Stimulated activated effector memory CD8-positive, alpha-beta T cell treated with anti-CD3 and anti-CD28 coated beads, Interleukin-12 subunit alpha, Interleukin-12 subunit beta, amount 100 ng/mL, for 72 hours (primary cell): ENCODE results near the gene ACSS1.

Experiments used
- ATAC-seq: fragments of 150-1000 bp; cut with Tn5 transposase; 2 replicates; pipeline ENCODE4 v1.10.0; 2021
- DNase-seq, 2 donors: peaks; one replicate each; pipeline ENCODE4 v3.0.0; 2021 to 2022; ENCODE audit warnings: low spot score in 2 of 2
- H3K27ac Mint-ChIP-seq: one replicate; pipeline ENCODE4 v1.8.0; 2022; ENCODE audit warnings: mild to moderate bottlenecking, mixed read lengths
- H3K36me3 Mint-ChIP-seq: one replicate; pipeline ENCODE4 v1.8.0; 2022; ENCODE audit warnings: mild to moderate bottlenecking, mixed read lengths
- H3K4me1 Mint-ChIP-seq: one replicate; pipeline ENCODE4 v1.8.0; 2022; ENCODE audit warnings: mixed read lengths
- H3K4me3 Mint-ChIP-seq: one replicate; pipeline ENCODE4 v1.8.0; 2022; ENCODE audit warnings: mild to moderate bottlenecking, mixed read lengths
- H3K9me3 Mint-ChIP-seq: one replicate; pipeline ENCODE4 v1.8.0; 2022; ENCODE audit warnings: mixed read lengths

ACSS1 gene

DNA sequence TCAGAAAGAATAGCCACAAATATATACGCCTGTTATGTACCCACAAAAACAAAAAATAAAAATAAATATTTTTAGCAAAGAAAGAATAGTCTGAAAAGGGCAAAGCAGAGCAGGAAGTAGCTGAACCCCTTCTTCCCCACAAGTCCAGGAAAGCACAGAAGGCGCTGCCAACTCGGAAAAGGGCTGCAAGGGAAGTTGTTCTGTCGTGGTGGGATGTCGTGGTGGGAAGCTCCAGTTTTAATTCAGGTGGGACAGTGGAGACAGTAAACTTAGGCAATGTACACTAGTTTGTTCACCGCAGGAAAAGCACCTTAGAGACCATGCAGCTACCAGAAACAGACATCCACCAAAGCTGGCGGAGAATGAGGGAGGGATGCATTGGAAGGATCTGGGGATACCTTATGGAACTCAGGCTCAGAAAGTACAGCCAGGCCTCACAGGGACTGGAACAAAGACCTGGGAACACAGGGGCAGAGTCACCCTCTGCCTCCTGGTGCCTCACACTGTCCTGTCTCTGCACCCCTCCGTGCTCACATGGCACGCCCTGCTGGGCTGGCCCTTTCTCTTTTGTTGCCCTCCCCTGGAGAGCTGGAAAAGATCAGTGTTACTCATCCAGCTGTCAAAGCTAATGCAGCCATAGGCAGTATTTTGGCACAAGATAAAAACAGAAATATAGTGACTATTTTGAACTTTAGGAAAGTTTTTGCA is 62.0 kb downstream of the ACSS1 start:
- Mint-ChIP-seq H3K4me3 (no peak overlapping the region), H3K9me3 (no peaks in the 10 kb centered on the region), H3K36me3 (peaks cover 4% of the 10 kb centered on the region), H3K4me1 (peaks cover 30% of the 10 kb centered on the region), H3K27ac (no peak overlapping the region)
- DNase-seq (no peak), ATAC-seq (no peak)

DNA sequence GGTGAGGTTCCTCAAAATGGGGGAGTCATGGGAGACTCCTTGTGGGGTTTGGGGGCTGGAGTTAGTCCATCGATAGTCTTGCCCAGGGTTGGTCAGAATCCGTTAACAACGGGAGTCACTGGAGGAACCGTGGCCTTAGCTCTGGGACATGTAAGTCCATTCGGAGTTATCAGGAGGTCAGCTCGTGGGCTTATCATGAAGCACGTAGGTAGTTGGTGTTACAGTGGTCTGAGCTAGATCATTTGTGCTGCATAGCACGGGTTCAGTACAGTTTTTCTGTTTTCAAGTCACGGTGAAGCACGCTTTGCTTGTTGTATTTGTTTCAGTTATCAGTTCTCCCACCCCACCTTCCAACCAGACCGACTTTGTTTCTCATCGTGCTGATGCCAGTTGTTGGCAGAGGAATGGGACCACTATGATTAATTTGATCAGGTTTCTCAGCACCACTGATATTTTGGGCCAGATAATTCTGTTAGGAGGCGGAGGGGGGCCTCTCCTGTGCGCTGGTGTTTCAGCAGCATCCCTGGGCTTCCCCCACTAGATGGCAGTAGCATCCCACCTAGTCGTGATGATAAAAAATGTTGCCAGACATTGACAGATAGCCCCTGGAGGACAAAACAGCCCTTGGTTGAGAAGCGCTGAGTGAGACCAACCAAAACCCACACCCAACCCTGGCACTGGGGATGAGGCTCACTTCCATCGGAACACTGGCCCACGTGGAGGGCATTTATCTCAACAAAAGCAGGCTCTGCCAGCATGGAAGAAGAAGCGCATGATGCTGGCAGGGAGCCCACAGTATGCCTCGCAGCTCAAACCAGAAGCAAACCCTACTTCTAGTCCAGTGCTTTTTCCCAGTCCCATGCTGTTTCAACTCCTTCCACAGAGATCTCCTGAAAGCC is 63.2 kb downstream of the ACSS1 start:
- Mint-ChIP-seq H3K36me3 (no peaks in the 10 kb centered on the region), H3K4me1 (peaks cover 34% of the 10 kb centered on the region), H3K27ac (peak overlapping the region; percentile 74), H3K4me3 (peak overlapping the region; percentile 31), H3K9me3 (no peaks in the 10 kb centered on the region)
- DNase-seq: peak; percentile 71 to 89
- peak; percentile 50 for ATAC-seq

DNA sequence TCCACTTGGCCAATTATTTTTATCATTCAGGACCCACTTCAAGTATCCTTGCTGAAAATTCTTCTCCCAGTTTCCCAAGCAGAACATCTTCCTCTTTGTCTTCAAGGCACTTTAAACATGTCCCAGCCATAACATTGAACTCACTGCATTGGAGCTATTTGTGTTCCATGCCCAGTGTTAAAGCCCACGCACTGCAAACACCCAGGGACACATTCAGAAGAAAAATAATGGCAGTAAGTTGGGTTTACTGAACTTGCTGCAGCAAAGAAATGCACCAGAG is 63.8 kb downstream of the ACSS1 start:
- H3K4me3 Mint-ChIP-seq: peak overlapping the region; percentile 31
- no peak overlapping the region for H3K27ac Mint-ChIP-seq
- DNase-seq: no peak

DNA sequence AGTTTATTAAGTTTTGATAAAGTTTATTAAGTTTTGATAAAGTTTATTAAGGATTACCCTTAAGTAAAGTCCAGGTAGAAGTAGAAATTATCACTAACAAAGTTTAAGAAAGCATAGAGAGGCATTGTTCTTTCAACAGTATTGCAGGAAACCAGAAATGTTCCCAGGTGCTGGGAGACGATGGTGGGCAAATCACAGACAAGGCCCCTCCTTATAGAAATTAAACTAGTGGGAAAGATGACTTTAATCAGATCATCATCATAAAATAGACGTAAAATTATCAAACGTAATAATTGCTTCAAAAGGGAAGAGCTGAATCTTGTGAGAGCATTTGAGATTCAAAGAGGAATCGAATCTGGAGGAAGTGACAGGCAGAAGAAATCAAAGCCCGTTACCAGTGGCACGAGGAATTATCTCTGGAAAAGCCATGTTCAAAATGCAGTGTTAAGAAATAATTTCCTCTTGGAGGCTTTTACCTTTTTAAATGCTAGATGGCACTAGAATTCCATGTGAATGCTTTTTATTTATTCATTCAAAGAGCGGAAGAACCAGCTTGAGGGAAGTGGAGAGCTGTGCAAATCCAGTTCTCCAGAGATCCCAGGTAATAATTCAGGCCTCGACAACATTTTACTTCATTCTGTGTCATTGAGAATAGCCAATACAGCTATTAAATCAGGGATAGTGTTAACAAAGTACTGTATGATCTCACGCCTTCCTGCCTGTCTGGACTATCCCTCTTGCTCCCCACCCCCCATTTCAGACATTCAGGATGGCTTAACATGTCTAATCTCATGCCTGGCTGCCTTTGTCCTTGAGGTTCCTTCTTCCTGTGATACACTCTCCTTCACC is 64.4 kb downstream of the ACSS1 start:
- H3K9me3 Mint-ChIP-seq: no peaks in the 10 kb centered on the region
- H3K4me1 Mint-ChIP-seq: peaks cover 46% of the 10 kb centered on the region
- peak overlapping the region; percentile 96 for H3K27ac Mint-ChIP-seq
- ATAC-seq: no peak
- DNase-seq: no peak
- peak overlapping the region; percentile 97 for H3K4me3 Mint-ChIP-seq
- peaks cover 9% of the 10 kb centered on the region for H3K36me3 Mint-ChIP-seq

More for the DNA sequence above, 63.8 kb downstream of the ACSS1 start:
- no peak for ATAC-seq
- H3K9me3 Mint-ChIP-seq: no peaks in the 10 kb centered on the region
- peaks cover 4% of the 10 kb centered on the region for H3K36me3 Mint-ChIP-seq
- H3K4me1 Mint-ChIP-seq: peaks cover 40% of the 10 kb centered on the region

DNA sequence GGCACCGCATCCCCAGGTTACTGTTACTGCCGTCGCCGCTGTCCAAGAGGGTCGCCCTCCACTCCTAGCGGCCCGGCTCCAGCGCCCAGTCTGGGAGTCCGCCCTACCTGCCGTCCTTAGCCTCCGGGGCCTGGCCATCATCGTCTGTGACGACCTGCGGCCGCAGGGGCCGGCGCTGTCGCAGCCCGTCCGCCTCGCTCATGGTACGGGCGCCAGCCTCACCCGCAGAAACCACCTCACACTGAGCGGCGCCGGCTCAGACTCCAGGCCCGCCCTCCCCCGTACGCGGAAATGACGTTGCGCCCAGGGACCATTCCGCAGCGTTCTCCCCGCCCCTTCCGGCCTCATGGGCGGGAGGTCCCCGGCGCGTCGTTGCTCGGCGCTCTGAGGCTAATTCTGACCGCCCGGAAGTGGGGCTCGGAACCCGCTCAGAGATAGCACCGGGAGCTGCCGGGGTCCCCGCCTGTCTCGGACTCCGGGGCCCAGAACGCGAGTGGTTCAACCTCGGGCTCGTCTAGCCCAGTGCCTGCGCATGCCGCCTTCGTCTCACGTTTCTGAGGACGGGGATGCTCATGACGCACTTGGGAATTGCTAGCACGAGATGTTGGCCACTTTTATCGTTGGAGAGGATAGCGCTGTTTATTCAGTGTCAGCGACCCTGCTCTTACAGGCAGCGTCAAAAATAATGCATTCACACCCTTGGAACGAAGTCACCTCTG is 65.3 kb downstream of the ACSS1 start, which contains the start of gene APMAP:
APMAP (minus strand) TSS at position 265 of the 719 bp plus-strand sequence; CDS start at position 202, 63 bp downstream.
- no peaks in the 10 kb centered on the region for H3K9me3 Mint-ChIP-seq
- H3K4me3 Mint-ChIP-seq: peak within 1 kb of the TSS; percentile 97
- H3K4me1 Mint-ChIP-seq: peaks cover 55% of the 10 kb centered on the region
- peak; percentile 97 for ATAC-seq
- peak; percentile 91 to 97 for DNase-seq
- H3K27ac Mint-ChIP-seq: peak within 1 kb of the TSS; percentile 96
- H3K36me3 Mint-ChIP-seq: peaks cover 15% of the 10 kb centered on the region

DNA sequence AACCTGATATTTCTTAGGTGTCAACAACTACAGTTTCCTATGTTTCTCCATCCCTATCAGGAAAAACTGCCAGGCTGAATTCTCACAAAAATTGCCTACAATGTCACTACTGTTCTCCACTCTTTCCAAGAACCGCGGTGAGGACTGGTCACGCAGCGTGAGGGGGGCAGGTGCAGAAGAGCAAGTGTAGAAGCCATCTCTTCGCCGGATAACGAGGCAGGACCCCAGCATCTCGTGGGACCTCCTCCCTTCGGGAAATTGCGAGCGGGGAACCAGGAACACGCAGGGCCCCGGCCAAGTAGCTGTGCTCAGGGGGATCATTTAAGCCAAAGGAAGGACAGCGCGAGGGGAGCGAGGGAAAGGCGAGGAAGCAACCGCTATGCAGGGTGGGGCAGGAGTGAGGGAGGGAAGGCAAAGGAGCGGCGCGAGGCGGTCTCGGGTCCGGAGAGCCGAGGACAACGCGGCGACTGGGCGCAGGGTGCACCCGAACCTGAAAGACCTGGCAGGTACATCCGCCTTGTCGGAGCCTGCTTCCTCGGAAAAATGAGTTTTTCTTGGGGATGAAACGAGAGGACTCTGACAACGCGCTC is 65.9 kb downstream of the ACSS1 start:
- H3K4me3 Mint-ChIP-seq: peak overlapping the region; percentile 97
- peak overlapping the region; percentile 96 for H3K27ac Mint-ChIP-seq
- peaks cover 61% of the 10 kb centered on the region for H3K4me1 Mint-ChIP-seq
- H3K36me3 Mint-ChIP-seq: peaks cover 22% of the 10 kb centered on the region
- DNase-seq (peak in 1 of 2 donors; percentile 75), ATAC-seq (peak; percentile 17)
- no peaks in the 10 kb centered on the region for H3K9me3 Mint-ChIP-seq

DNA sequence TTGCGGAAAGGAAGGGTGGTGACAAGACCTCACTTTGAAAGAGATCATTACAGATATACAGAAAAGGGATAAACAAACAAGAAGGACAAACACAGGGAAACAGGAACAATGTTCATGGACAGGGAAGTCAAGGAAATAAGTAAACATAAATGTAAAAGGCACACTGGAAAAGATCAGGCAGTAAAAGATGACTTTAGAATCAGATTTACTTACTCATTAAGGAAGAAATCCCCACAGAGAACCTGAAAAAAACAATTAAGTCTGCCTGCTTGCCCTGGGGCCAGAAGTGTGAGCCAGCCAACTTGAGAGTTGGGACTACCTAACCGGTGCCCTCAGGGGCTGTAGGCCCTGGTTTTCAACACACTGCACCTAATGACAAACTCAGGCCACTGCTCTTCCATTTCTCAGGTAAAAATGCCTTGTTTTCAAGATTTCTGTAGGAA is 67.1 kb downstream of the ACSS1 start:
- Mint-ChIP-seq H3K36me3 (peaks cover 30% of the 10 kb centered on the region), H3K9me3 (no peaks in the 10 kb centered on the region), H3K27ac (peak overlapping the region; percentile 96), H3K4me1 (peaks cover 73% of the 10 kb centered on the region), H3K4me3 (peak overlapping the region; percentile 97)
- no peak for ATAC-seq
- DNase-seq: no peak

DNA sequence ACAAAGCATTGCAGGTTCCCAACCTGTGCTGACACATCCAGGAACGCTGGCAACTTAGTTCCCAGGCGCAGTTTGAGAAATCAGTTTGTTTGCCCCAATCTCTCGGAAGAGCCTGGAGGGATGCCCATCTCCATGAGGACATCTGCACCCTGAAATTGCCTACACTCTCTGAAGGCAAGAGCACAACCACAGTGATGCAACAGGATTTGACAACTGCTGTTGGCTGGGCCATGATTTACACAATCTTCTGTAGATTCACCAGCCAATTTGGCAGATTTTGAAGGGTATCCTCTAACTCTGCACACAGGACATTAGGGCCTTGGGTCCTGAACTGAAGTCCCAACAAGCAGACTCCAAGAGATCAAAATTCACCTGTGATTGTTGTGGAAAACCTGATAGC is 68.8 kb downstream of the ACSS1 start:
- Mint-ChIP-seq H3K27ac (peak overlapping the region; percentile 69), H3K36me3 (peaks cover 34% of the 10 kb centered on the region), H3K4me1 (peaks cover 77% of the 10 kb centered on the region), H3K9me3 (no peaks in the 10 kb centered on the region), H3K4me3 (peak overlapping the region; percentile 97)
- DNase-seq (no peak), ATAC-seq (no peak)

DNA sequence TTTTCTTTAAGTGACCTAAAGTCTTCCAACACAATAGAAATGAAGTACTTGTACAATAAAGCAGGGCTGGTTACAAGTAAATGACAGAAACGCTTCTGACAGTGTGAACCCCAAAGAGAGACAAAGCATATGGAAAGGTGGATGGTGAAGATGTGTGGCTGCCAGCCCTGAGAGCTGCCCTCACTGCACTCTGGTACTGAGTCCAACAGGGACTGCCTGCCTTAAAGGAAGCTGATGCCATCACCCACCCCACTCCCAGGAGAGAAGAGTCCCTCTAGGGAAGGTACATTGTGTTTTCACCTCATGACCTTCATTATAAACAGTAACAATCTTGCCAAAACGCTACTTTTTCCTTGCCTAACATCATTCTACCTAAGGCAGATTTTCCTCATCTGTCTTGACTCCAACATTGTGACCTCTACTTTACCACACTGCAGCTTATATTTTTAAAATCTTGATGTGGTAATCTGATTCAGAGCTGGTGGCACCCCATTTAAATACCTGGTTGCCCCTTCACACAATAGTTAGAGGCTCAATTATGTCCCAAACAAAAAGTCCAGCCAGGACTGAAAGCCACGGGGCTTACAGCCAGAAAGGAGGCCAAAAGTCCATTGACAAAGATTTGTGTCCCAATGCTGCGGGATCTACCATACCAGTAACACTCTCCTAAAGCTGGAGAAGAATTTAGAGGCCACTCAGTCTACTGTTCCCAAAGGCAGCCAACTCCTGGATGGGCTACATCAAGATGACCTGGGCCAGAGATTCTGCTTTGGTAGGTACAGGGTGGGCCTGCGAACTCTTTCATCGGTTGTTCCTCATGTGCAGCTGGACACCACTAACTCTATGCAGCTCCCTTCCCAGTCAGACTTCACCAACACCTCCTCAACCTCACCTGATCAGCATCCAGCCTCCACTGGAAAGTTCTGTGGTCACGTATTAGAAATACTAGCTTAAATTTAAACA is 69.8 kb downstream of the ACSS1 start:
- peak overlapping the region; percentile 69 for H3K27ac Mint-ChIP-seq
- peak overlapping the region; percentile 97 for H3K4me3 Mint-ChIP-seq
- DNase-seq: no peak
- H3K36me3 Mint-ChIP-seq: peaks cover 44% of the 10 kb centered on the region
- H3K9me3 Mint-ChIP-seq: no peaks in the 10 kb centered on the region
- no peak for ATAC-seq
- peaks cover 72% of the 10 kb centered on the region for H3K4me1 Mint-ChIP-seq

DNA sequence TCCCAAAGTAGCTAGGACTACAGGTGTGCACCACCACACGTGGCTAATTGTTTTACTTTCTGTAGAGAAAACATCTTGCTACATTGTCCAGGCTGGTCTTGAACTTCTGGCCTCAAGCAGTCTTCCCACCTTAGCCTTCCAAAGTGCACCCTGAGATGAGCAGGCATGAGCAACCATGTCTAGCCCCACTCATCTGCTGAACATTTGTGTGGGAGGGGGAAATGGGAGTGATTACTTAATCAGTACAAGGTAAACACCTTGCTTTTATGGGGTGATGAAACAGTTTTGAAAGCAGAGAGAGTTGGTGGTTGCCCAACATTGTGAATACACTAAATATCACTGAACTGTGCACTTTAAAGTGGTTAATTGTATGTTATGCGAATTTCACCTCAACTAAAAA is 70.7 kb downstream of the ACSS1 start:
- H3K36me3 Mint-ChIP-seq: peaks cover 53% of the 10 kb centered on the region
- H3K4me3 Mint-ChIP-seq: peak overlapping the region; percentile 33
- H3K4me1 Mint-ChIP-seq: peaks cover 81% of the 10 kb centered on the region
- DNase-seq (no peak), ATAC-seq (peak; percentile 83)
- no peaks in the 10 kb centered on the region for H3K9me3 Mint-ChIP-seq
- H3K27ac Mint-ChIP-seq: peak overlapping the region; percentile 69

DNA sequence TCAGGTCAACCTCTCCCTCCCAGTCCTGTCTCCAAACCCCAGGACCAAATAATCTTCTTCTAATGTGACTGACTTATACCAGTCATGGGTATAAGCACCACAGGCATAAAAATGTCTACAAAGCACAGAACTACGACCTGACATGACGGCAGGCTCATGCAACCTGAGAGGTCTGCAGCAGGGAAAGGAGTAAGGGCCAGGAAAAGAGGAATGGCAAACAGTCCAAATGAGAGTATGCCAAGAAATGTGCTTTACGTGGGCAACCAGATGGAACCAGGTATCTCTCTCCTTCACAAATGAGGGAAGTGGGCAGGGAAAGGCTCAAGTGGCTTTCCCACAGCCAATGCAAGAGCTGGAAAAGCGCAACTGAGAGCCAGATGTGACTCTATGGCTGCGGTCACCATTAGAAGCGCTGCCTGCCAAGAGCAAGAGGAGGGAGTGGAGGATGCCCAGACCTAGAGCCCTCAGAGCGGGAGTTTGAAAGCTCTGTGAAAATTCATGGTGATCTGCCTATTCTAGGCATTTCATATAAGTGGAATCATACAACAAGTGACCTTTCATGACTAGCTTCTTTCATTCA is 71.4 kb downstream of the ACSS1 start:
- peak overlapping the region; percentile 21 for H3K4me3 Mint-ChIP-seq

DNA sequence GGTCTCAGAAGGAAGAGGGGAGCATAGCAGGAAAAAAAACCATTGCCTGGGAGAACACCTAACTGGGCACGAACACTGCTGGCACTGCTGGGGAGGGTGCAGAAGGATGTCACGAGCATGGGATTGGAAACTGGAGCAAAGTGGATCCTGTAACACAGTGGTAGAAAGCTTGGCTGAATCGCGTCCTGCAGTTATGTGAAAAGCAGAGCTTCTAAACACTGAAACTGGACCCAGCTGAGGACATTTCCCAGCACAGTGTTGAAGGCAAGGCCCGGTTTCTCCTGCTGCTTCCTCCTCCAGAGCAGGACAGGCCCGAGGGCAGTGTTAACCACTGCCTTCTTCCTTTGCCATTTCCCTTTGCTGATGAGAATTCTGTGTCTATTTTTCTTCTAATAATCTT is 72.1 kb downstream of the ACSS1 start:
- ATAC-seq (no peak), DNase-seq (no peak)
- peak overlapping the region; percentile 69 for H3K27ac Mint-ChIP-seq
- peak overlapping the region; percentile 21 for H3K4me3 Mint-ChIP-seq
- peaks cover 68% of the 10 kb centered on the region for H3K36me3 Mint-ChIP-seq
- H3K9me3 Mint-ChIP-seq: no peaks in the 10 kb centered on the region
- peaks cover 86% of the 10 kb centered on the region for H3K4me1 Mint-ChIP-seq

More for the DNA sequence above, 71.4 kb downstream of the ACSS1 start:
- ATAC-seq: no peak
- peak overlapping the region; percentile 69 for H3K27ac Mint-ChIP-seq
- H3K36me3 Mint-ChIP-seq: peaks cover 61% of the 10 kb centered on the region
- peaks cover 86% of the 10 kb centered on the region for H3K4me1 Mint-ChIP-seq
- DNase-seq: no peak
- no peaks in the 10 kb centered on the region for H3K9me3 Mint-ChIP-seq
